ENCODE results near the gene SLC38A7.

Gene SLC38A7

DNA sequence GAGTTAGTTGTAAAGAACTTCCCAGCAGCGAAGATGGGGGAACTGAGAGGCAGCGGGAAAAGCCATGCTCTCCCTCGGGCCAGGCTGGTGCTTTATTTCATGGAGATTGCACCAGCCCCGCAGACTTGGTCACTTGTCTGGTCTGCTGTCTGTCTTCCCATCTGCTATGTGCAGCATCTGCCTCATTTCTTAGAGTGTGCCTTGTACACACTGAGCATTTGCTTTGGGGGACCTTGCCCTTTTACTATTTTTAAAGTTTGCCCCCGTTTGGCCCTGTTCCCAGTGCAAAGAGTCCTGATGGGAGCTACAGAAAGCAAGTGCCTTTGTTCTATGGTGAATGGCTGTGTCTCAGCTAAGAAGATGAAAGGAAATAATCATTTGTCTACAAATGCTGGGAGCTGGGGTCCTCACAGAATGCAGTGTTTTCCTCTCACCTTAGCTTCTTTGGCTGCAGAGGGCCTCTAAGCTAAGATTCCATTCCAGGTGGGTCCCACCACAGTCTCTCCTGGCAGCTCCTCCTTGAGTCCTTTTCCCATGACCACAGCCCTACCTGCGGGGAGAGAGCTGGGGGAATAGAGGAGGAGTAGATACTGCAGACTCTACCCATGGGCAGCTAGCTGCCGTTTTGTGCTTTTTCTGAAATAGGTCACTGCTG is 29.9 kb downstream of the SLC38A7 start:
- TF ChIP-seq TCF12 (IDR thresholded peaks at IDR 0.05; ENCODE audit: low read depth) (no peak), FOXM1 (IDR thresholded peaks at IDR 0.05; ENCODE audit: borderline replicate concordance, low read depth) (no peak), TAF1 (IDR thresholded peaks at IDR 0.05; ENCODE audit: low read depth) (no peak), EGR1 (IDR thresholded peaks at IDR 0.05) (no peak), YY1 (IDR thresholded peaks at IDR 0.05; ENCODE audit: low read depth) (no peak), CREB1 (IDR thresholded peaks at IDR 0.05; ENCODE audit: low read depth) (no peak), EP300 (IDR thresholded peaks at IDR 0.05; ENCODE audit: borderline replicate concordance) (no peak), CEBPB (IDR thresholded peaks at IDR 0.05) (no peak), ZBTB7A (IDR thresholded peaks at IDR 0.05; ENCODE audit: low read depth) (no peak), NFIC (IDR thresholded peaks at IDR 0.05) (no peak), RAD21 (IDR thresholded peaks at IDR 0.05; ENCODE audit: low read depth) (no peak), TEAD4 (IDR thresholded peaks at IDR 0.05) (no peak)
- TF ChIP-seq, protein P1, sequence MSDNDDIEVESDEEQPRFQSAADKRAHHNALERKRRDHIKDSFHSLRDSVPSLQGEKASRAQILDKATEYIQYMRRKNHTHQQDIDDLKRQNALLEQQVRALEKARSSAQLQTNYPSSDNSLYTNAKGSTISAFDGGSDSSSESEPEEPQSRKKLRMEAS (IDR thresholded peaks at IDR 0.05), result no peak
- TF ChIP-seq, protein P2, sequence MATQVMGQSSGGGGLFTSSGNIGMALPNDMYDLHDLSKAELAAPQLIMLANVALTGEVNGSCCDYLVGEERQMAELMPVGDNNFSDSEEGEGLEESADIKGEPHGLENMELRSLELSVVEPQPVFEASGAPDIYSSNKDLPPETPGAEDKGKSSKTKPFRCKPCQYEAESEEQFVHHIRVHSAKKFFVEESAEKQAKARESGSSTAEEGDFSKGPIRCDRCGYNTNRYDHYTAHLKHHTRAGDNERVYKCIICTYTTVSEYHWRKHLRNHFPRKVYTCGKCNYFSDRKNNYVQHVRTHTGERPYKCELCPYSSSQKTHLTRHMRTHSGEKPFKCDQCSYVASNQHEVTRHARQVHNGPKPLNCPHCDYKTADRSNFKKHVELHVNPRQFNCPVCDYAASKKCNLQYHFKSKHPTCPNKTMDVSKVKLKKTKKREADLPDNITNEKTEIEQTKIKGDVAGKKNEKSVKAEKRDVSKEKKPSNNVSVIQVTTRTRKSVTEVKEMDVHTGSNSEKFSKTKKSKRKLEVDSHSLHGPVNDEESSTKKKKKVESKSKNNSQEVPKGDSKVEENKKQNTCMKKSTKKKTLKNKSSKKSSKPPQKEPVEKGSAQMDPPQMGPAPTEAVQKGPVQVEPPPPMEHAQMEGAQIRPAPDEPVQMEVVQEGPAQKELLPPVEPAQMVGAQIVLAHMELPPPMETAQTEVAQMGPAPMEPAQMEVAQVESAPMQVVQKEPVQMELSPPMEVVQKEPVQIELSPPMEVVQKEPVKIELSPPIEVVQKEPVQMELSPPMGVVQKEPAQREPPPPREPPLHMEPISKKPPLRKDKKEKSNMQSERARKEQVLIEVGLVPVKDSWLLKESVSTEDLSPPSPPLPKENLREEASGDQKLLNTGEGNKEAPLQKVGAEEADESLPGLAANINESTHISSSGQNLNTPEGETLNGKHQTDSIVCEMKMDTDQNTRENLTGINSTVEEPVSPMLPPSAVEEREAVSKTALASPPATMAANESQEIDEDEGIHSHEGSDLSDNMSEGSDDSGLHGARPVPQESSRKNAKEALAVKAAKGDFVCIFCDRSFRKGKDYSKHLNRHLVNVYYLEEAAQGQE (IDR thresholded peaks at IDR 0.05; ENCODE audit: low read depth), result no peak
- TF ChIP-seq, protein P3, sequence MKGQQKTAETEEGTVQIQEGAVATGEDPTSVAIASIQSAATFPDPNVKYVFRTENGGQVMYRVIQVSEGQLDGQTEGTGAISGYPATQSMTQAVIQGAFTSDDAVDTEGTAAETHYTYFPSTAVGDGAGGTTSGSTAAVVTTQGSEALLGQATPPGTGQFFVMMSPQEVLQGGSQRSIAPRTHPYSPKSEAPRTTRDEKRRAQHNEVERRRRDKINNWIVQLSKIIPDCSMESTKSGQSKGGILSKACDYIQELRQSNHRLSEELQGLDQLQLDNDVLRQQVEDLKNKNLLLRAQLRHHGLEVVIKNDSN (IDR thresholded peaks at IDR 0.05), result no peak

DNA sequence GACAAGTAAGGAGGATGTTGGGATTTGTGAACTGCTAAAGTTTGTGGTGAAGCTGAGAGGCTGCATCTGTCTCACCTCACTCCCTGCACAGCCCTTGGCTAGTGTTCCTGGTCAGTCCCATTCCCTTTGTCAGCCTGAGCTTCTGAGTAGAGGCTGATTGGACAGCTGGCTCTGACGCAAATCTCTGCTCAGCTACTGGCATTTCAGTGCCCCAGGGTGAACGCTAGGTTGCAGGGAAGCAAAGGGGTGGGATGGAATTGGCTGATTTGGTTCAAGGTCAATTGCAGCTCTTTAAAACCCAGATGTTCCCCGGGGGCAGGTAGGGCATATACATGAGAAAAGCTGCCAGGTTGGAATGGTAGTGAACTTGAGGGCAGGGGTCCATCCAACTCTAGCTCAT is 31.8 kb downstream of the SLC38A7 start:
- TF ChIP-seq TCF12 (IDR thresholded peaks at IDR 0.05; ENCODE audit: low read depth) (no peak), EGR1 (IDR thresholded peaks at IDR 0.05) (no peak), TEAD4 (IDR thresholded peaks at IDR 0.05) (no peak), YY1 (IDR thresholded peaks at IDR 0.05; ENCODE audit: low read depth) (no peak), RAD21 (IDR thresholded peaks at IDR 0.05; ENCODE audit: low read depth) (no peak), FOXM1 (IDR thresholded peaks at IDR 0.05; ENCODE audit: borderline replicate concordance, low read depth) (no peak), CEBPB (IDR thresholded peaks at IDR 0.05) (no peak), EP300 (IDR thresholded peaks at IDR 0.05; ENCODE audit: borderline replicate concordance) (no peak), TAF1 (IDR thresholded peaks at IDR 0.05; ENCODE audit: low read depth) (no peak), NFIC (IDR thresholded peaks at IDR 0.05) (no peak), CREB1 (IDR thresholded peaks at IDR 0.05; ENCODE audit: low read depth) (no peak), ZBTB7A (IDR thresholded peaks at IDR 0.05; ENCODE audit: low read depth) (no peak)
- TF ChIP-seq, protein P3 (IDR thresholded peaks at IDR 0.05), result no peak
- TF ChIP-seq, protein P1 (IDR thresholded peaks at IDR 0.05), result no peak
- TF ChIP-seq, protein P2 (IDR thresholded peaks at IDR 0.05; ENCODE audit: low read depth), result no peak

DNA sequence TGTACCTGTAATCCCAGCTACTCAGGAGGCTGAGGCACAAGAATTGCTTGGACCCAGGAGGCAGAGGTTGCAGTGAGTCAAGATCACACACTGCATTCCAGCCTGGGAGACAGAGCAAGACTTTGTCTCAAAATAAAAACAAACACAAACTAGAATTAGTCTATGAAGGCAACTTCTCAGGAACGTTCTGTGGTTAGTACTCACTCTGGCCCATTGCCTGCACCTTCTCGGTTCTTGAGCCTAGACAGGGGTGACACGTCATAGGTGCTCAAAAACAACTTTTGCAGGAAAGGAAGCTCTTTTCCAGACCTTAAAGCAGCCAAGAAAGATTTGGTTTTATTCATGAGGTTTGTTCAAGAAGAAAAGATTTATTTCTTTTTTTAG is 32.6 kb downstream of the SLC38A7 start:
- TF ChIP-seq NFIC (IDR thresholded peaks at IDR 0.05), result no peak
- no peak for TF ChIP-seq ZBTB7A (IDR thresholded peaks at IDR 0.05; ENCODE audit: low read depth)
- no peak for TF ChIP-seq FOXM1 (IDR thresholded peaks at IDR 0.05; ENCODE audit: borderline replicate concordance, low read depth)
- TF ChIP-seq TCF12 (IDR thresholded peaks at IDR 0.05; ENCODE audit: low read depth), result no peak
- TF ChIP-seq, protein P3 (IDR thresholded peaks at IDR 0.05), result no peak
- TF ChIP-seq, protein P2 (IDR thresholded peaks at IDR 0.05; ENCODE audit: low read depth), result no peak
- TF ChIP-seq TEAD4 (IDR thresholded peaks at IDR 0.05), result no peak
- TF ChIP-seq TAF1 (IDR thresholded peaks at IDR 0.05; ENCODE audit: low read depth), result no peak
- no peak for TF ChIP-seq RAD21 (IDR thresholded peaks at IDR 0.05; ENCODE audit: low read depth)
- TF ChIP-seq, protein P1 (IDR thresholded peaks at IDR 0.05), result no peak
- TF ChIP-seq YY1 (IDR thresholded peaks at IDR 0.05; ENCODE audit: low read depth), result no peak
- TF ChIP-seq EP300 (IDR thresholded peaks at IDR 0.05; ENCODE audit: borderline replicate concordance), result no peak
- TF ChIP-seq CEBPB (IDR thresholded peaks at IDR 0.05), result no peak
- no peak for TF ChIP-seq CREB1 (IDR thresholded peaks at IDR 0.05; ENCODE audit: low read depth)
- no peak for TF ChIP-seq EGR1 (IDR thresholded peaks at IDR 0.05)
